LHCN-M2 (cell line): Measurements from ENCODE around the gene TMEM238. TPM values are rescaled to one million over a fixed set of nuclear protein-coding genes. Genes with fewer than 3 reads are reported as not detected.

Source experiments
- DNase-seq: peaks from one replicate; pipeline ENCODE4 v3.0.0-alpha.2; 2012; ENCODE audit warnings: low read depth
- total RNA-seq: library from RNA; depleted of rRNA; stranded (reverse); fragments of >200 nt; gene quantifications from 2 replicates; pipeline ENCODE4 v1.2.3, GENCODE V29; 2014; rRNA removed

TMEM238 gene
- total RNA-seq, 1 experiment from 2014 or later: not detected

DNA sequence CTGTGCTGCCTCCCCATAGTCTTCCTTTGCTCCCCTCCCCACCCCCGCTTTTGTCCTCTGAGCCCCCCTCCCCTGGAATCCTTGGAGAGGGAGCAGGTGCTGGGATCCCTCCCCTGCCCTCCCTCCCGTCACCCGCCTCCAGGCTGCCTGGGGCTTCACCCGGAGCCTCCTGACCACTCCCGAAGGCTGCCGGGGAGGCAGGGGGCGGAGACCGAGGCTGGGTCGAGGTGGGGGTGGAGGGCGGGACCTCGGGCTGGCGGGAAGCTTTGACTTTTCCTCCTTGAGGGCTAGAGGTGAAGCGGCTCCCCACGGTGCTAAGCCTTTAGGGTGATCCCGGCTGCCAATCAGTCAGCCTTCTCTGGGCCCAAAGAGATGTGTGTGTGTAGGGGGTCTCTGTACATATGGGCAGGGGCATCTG lies 42.9 kb downstream of the TMEM238 start:
- peak; percentile 73 for DNase-seq

DNA sequence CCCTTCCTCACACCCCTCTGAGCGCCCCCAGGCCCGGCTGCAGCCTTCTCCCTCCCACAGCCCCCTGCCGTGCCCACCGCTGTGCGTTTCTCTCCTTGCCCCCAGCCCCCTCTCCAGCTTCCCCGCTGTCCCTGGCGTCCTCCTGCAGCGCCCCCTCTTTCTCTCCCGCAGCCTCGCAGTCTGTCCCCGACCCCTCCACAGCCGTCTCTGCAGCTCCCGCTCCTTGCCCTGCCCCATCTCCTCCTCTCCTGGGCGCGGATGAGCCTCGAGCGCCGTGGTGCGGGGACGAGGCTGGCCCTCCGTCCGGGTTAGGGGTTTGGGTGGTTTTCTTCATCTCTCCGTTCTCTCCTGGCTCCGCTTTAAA lies 43.3 kb downstream of the TMEM238 start:
- no peak for DNase-seq

DNA sequence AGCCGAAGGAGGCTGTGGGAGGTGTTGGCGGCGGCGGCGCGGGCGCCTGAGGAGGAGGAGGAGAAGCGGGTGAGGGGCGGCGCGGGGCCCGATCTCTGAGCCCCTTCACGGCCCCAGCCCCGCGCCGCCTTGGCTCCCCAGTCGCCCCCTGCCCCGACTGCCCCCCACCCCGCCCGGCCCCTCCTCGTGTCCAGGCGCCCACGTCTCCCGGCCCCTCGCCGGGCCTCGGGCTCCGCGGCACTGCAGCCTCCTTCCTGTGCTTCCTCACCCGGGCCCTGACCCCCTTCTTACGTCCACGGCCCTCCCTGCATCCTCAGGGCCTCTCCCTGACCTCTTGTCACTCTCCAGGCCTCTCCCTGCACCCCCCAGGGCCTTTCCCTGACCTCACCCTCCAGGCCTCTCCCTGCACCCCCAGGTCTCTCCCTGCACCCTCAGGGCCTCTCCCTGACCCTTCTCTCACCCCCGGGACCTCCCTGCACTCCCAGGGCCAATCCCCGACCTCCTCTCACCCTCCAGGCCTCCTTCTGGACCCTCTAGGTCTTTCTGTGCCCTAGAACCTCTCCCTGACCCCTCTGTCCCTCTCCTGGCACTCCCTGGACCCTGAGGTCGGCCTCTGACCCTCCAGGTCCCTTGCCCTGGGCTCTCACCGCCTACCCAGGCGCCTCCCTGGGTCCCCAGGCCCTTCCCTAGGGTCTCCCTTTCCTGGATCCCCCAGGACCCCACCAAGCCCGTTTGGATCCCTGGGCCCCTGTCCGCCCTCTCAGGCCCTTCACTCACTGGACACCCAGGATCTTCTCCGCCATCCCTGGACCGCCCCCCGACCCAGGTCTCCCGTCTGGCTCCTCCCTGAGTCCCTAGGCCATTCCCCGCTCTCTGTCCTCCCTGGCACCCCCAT lies 44.0 kb downstream of the TMEM238 start:
- no peak for DNase-seq

DNA sequence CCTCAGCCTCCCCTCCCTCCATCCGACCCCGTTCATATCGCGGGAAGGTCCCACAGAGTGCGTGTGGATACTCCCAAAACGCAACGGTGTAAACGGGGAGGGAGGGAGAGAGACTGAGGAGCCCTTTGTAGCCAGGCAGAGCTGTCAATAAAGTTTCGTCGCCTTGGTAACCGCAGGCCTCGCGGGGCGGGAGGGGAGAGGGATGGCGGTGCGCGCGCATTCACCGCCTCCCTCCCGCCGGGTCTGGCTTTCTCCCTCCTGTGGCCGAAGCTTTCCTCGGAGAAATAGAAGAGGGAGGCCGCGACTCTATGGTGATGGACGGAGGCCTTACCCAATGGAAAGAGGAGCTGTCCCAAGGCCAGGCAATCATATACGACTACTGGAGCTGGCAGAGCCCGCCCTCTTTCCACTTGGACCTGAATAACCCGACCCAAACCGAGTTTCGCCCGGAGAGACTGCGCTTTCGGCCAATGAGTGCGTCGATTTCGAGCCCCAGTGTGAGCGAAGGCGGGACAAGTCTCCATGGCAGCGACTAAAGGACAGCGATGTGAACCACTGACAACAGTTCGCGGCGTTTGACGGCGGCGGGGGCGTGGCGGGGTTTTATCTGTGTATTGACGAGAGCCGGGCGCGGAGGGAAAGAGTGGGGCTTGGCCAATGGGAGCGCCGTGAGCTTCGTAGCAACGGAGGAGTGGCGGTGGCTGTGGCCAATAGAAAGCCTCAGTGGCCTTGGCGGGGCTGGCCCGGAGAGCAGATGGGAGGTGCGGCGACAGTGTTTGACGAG lies 44.8 kb downstream of the TMEM238 start, which contains the start of gene KMT5C:
TSS of gene KMT5C (plus strand) at position 772 of the 784 bp plus-strand sequence. CDS start 2,061 bp downstream, outside the sequence.
- peak; percentile 100 for DNase-seq

DNA sequence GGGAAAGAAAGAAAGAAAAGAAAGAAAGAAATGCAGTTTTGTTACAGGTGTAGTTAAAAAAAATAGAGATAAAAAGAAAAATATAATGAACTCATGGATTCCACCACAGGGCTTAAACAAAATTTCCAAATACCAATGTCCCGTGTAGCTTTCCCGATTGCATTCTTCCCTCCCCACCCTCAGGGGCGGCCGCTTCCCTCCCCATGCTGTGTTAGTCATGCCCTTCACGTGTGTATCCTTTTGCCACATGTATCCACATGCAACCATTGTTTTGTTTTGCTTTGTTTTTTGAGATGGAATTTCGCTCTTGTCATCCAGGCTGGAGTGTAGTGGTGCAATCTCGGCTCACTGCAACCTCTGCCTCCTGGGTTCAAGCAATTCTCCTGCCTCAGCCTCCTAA lies 48.0 kb downstream of the TMEM238 start:
- peak; percentile 51 for DNase-seq

DNA sequence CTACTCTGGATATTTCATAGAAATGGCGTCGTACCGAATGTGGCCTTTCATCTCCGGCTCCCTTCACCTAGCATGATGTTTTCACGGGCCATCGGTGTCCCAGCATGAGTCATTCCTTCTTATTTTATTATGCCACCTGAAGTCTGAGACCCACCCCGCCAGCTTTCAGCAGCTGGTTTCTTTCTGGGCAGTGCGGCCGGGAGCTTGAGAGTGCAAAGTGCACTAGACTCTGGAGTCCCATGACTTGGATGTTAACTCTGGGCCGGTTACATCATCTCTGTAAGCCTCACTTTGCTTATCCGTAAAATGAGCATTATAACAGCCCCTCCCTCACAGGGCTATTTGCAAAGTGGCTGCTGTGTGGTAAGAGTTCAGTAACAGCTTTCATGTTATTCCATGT lies 50.2 kb downstream of the TMEM238 start:
- DNase-seq: no peak

DNA sequence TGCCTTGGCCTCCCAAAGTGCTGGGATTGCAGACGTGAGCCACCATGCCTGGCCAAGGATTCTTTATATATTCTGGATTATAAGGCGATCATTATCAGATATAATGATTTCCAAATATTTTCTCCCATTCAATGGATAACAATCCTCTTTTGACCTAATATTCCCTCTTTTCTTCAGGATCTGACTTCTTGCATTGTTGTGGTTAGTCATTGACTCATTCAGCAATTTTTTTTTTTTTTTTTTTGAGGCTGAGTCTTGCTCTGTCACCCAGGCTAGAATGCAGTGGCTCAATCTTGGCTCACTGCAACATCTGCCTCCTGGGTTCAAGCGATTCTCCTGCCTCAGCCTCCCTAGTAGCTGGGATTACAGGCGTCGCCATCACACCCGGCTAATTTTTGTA lies 54.3 kb downstream of the TMEM238 start:
- peak; percentile 52 for DNase-seq

Other genes starting within 250 kb of the TMEM238 start
- 52.6 and 73.4 TPM in 2 replicates for gene TNNT1, start 235.1 kb downstream of the TMEM238 start, total RNA-seq
- gene TNNI3, start 226.6 kb downstream of the TMEM238 start, total RNA-seq: 0.26 and 0.92 TPM in 2 replicates
- 0.90 and 1.3 TPM in 2 replicates for gene DNAAF3, start 217.7 kb downstream of the TMEM238 start, total RNA-seq
- gene SYT5, start 204.0 kb downstream of the TMEM238 start, total RNA-seq: not detected in 2 replicates
- 0.19 and 0.29 TPM in 2 replicates for gene PTPRH, start 174.8 kb downstream of the TMEM238 start, total RNA-seq
- gene TMEM86B, start 155.5 kb downstream of the TMEM238 start, total RNA-seq: 0.98 and 1.5 TPM in 2 replicates
- gene PPP6R1, start 125.3 kb downstream of the TMEM238 start, total RNA-seq: 57.1 and 61.4 TPM in 2 replicates
- gene HSPBP1, start 104.2 kb downstream of the TMEM238 start, total RNA-seq: 45.7 and 49.8 TPM in 2 replicates
- 5.7 and 10.8 TPM in 2 replicates for gene BRSK1, start 100.3 kb downstream of the TMEM238 start, total RNA-seq
- not detected in 2 replicates for gene TMEM150B, start 59.0 kb downstream of the TMEM238 start, total RNA-seq
- gene KMT5C, start 44.4 kb downstream of the TMEM238 start, total RNA-seq: 14.8 and 16.9 TPM in 2 replicates
- not detected in 2 replicates for gene COX6B2, start 29.6 kb downstream of the TMEM238 start, total RNA-seq
- gene GARIN5B, start 21.0 kb downstream of the TMEM238 start, total RNA-seq: not detected in 2 replicates
- gene IL11, start 13.8 kb downstream of the TMEM238 start, total RNA-seq: 1.7 and 2.1 TPM in 2 replicates
- gene TMEM190, start 7.5 kb downstream of the TMEM238 start, total RNA-seq: not detected in 2 replicates
- 306 and 535 TPM in 2 replicates for gene RPL28, start 1.6 kb upstream of the TMEM238 start, total RNA-seq
- gene UBE2S, start 23.5 kb upstream of the TMEM238 start, total RNA-seq: 254 and 267 TPM in 2 replicates
- 0.06 TPM in 1 of 2 replicates, not detected in the other for gene SHISA7, start 59.0 kb upstream of the TMEM238 start, total RNA-seq
- 89.8 and 90.2 TPM in 2 replicates for gene ISOC2, start 77.3 kb upstream of the TMEM238 start, total RNA-seq
- not detected in 2 replicates for gene C19orf85, start 80.5 kb upstream of the TMEM238 start, total RNA-seq
- gene ZNF628, start 92.3 kb upstream of the TMEM238 start, total RNA-seq: 2.7 and 9.2 TPM in 2 replicates
- 23.7 and 25.8 TPM in 2 replicates for gene NAT14, start 100.9 kb upstream of the TMEM238 start, total RNA-seq
- gene SSC5D, start 104.1 kb upstream of the TMEM238 start, total RNA-seq: 0.34 and 0.45 TPM in 2 replicates
- gene SBK2, start 152.8 kb upstream of the TMEM238 start, total RNA-seq: 0.71 and 1.5 TPM in 2 replicates
- gene SBK3, start 161.3 kb upstream of the TMEM238 start, total RNA-seq: 0.17 and 0.26 TPM in 2 replicates
- gene ZNF579, start 196.6 kb upstream of the TMEM238 start, total RNA-seq: 7.3 and 7.7 TPM in 2 replicates
- 4.7 and 7.4 TPM in 2 replicates for gene FIZ1, start 215.2 kb upstream of the TMEM238 start, total RNA-seq
- 13.4 and 14.0 TPM in 2 replicates for gene ZNF524, start 216.0 kb upstream of the TMEM238 start, total RNA-seq
- 2.2 and 3.0 TPM in 2 replicates for gene ZNF865, start 221.4 kb upstream of the TMEM238 start, total RNA-seq
- 3.3 and 5.5 TPM in 2 replicates for gene ZNF784, start 240.3 kb upstream of the TMEM238 start, total RNA-seq